ENCODE measurements around the gene RAD9B. TPM values are rescaled to one million over a fixed set of nuclear protein-coding genes. Genes with fewer than 3 reads are reported as not detected.

Gene RAD9B
- total RNA-seq = 0.19 and 2.3 TPM in 2 replicates

GRCh38 chr12:110501752-110502738 is at the start of gene RAD9B, which contains the start of gene VPS29:
Gene RAD9B (plus strand): TSS chr12:110502331. CDS start chr12:110502338, 7 bp downstream.
Gene VPS29 (minus strand): TSS chr12:110502111. CDS start chr12:110502051, 60 bp downstream.

GRCh38 chr12:110468214-110469048 is 33.7 kb upstream of the RAD9B start, which contains the start of the genes FAM216A and GPN3:
Gene FAM216A (plus strand): TSS chr12:110468845. CDS start chr12:110468876, 31 bp downstream.
Gene GPN3 (minus strand): TSS chr12:110468257. CDS start chr12:110468203, 54 bp downstream.

Other genes with a start within 250 kb of the RAD9B start
- 188 and 198 TPM in 2 replicates for gene ATP2A2, start 221.1 kb upstream of the RAD9B start, total RNA-seq
- 35.9 and 42.1 TPM in 2 replicates for gene ANAPC7, start 98.6 kb upstream of the RAD9B start, total RNA-seq
- 847 and 1,114 TPM in 2 replicates for gene ARPC3, start 52.0 kb upstream of the RAD9B start, total RNA-seq
- 23.3 and 31.0 TPM in 2 replicates for gene GPN3, start 34.1 kb upstream of the RAD9B start, total RNA-seq
- gene FAM216A, start 33.5 kb upstream of the RAD9B start, total RNA-seq = 5.1 and 12.5 TPM in 2 replicates
- 91.0 and 131 TPM in 2 replicates for gene VPS29, start 220 bp upstream of the RAD9B start, total RNA-seq
- 8.8 and 9.7 TPM in 2 replicates for gene PPTC7, start 81.0 kb downstream of the RAD9B start, total RNA-seq
- 8.5 and 13.5 TPM in 2 replicates for gene TCTN1, start 111.8 kb downstream of the RAD9B start, total RNA-seq
- gene HVCN1, start 186.8 kb downstream of the RAD9B start, total RNA-seq = 0.53 and 3.4 TPM in 2 replicates
- gene PPP1CC, start 240.6 kb downstream of the RAD9B start, total RNA-seq = 87.1 and 115 TPM in 2 replicates

Measured in hair follicular keratinocyte (primary cell).